Erythroblast (primary cell): ENCODE data around the gene ACTR2.

Experiments
- GATA1 ChIP-seq: IDR thresholded peaks from 2 replicates; pipeline ENCODE4 v1.6.1; 2011; ENCODE audit warnings: low read depth, mild to moderate bottlenecking, control low read depth, low read length, moderate library complexity
- POLR2A ChIP-seq: IDR thresholded peaks from 2 replicates; pipeline ENCODE4 v1.6.1; 2011; ENCODE audit warnings: mild to moderate bottlenecking, low read length

- TF ChIP-seq POLR2A (no peak), GATA1 (no peak)
Measured at GRCh38 chr2:65227020-65227455, 593 bp upstream of the ACTR2 start.
